ENCODE data around the gene SLC7A14. TPM values are rescaled to one million over a fixed set of nuclear protein-coding genes. Genes with fewer than 3 reads are reported as not detected.

Gene SLC7A14
- total RNA-seq, 2 experiments from 2014 or later = not detected

GRCh38 chr3:170418422-170419398, 167.2 kb downstream of the SLC7A14 start, which contains the start of gene CLDN11:
Gene CLDN11, plus strand, starts transcription at chr3:170418868. Its CDS starts 199 bp downstream, at chr3:170419067.
- Mint-ChIP-seq H3K27ac (no peak within 1 kb of the TSS), H3K4me1 (ENCODE audit: low read depth) (peaks cover 12% of the 10 kb centered on the region), H3K4me3 (peak within 1 kb of the TSS; percentile 85), H3K9me3 (no peaks in the 10 kb centered on the region), H3K36me3 (ENCODE audit: low read depth) (no peaks in the 10 kb centered on the region), H3K27me3 (peaks cover 65% of the 10 kb centered on the region)
- no peak for TF ChIP-seq CTCF (IDR thresholded peaks at IDR 0.05)
- ChIA-PET CTCF (no interaction called here), POLR2A (no interaction called here)
- H3K9me3 ChIP-seq (ENCODE audit: control insufficient read depth in 1 of 2, insufficient read depth in 1 of 2, low read length in 2 of 2) = no peaks in the 10 kb centered on the region
- intact Hi-C loops (cut with DNase I, micrococcal nuclease) = loop anchor here in 1 of 2 experiments (10.0 kb wide), 2 partner anchors 1356 to 1926 kb away; no protein-coding TSS in a partner anchor
- H3K4me3 ChIP-seq (ENCODE audit: low read length) = peak within 1 kb of the TSS; percentile 20
- no peak within 1 kb of the TSS for H3K27ac ChIP-seq (ENCODE audit: low read depth in 1 of 2, low read length in 2 of 2)
- peaks cover 26 to 30% of the 10 kb centered on the region in 2 experiments for H3K27me3 ChIP-seq (ENCODE audit: control insufficient read depth in 1 of 2, insufficient read depth in 2 of 2, low read length in 2 of 2)
- peaks cover 23% of the 10 kb centered on the region for H3K4me1 ChIP-seq (ENCODE audit: insufficient read depth, low read length)
- no peaks in the 10 kb centered on the region for H3K36me3 ChIP-seq (ENCODE audit: insufficient read depth, low read length)
- ATAC-seq (ENCODE audit: poor library complexity) (no peak), DNase-seq (no peak)

GRCh38 chr3:170417090-170417489, 168.8 kb downstream of the SLC7A14 start:
- H3K4me1 Mint-ChIP-seq (ENCODE audit: low read depth) = peaks cover 12% of the 10 kb centered on the region
- ChIA-PET CTCF (no interaction called here), POLR2A (no interaction called here)
- Histone ChIP-seq H3K36me3 (ENCODE audit: insufficient read depth, low read length) (no peaks in the 10 kb centered on the region), H3K4me3 (ENCODE audit: low read length) (no peak overlapping the region), H3K27me3 (ENCODE audit: control insufficient read depth in 1 of 2, insufficient read depth in 2 of 2, low read length in 2 of 2) (peaks cover 26 to 30% of the 10 kb centered on the region in 2 experiments), H3K9me3 (ENCODE audit: control insufficient read depth in 1 of 2, insufficient read depth in 1 of 2, low read length in 2 of 2) (no peaks in the 10 kb centered on the region), H3K27ac (ENCODE audit: low read depth in 1 of 2, low read length in 2 of 2) (no peak overlapping the region), H3K4me1 (ENCODE audit: insufficient read depth, low read length) (peaks cover 23% of the 10 kb centered on the region)
- TF ChIP-seq CTCF (IDR thresholded peaks at IDR 0.05) = no peak
- DNase-seq (no peak), ATAC-seq (ENCODE audit: poor library complexity) (no peak)
- intact Hi-C loops (cut with DNase I, micrococcal nuclease) = loop anchor here in 1 of 2 experiments (10.0 kb wide), 2 partner anchors 1358 to 1928 kb away; no protein-coding TSS in a partner anchor
- H3K27me3 Mint-ChIP-seq = peaks cover 65% of the 10 kb centered on the region
- no peaks in the 10 kb centered on the region for H3K36me3 Mint-ChIP-seq (ENCODE audit: low read depth)
- no peak overlapping the region for H3K27ac Mint-ChIP-seq
- no peaks in the 10 kb centered on the region for H3K9me3 Mint-ChIP-seq
- no peak overlapping the region for H3K4me3 Mint-ChIP-seq

GRCh38 chr3:170414202-170414663, 171.6 kb downstream of the SLC7A14 start:
- intact Hi-C loops (cut with DNase I, micrococcal nuclease) = loop anchor here (1.0 to 10.0 kb wide), 7 partner anchors 103 to 1931 kb away; no protein-coding TSS in a partner anchor
- no peaks in the 10 kb centered on the region for H3K9me3 ChIP-seq (ENCODE audit: control insufficient read depth in 1 of 2, insufficient read depth in 1 of 2, low read length in 2 of 2)
- Mint-ChIP-seq H3K36me3 (ENCODE audit: low read depth) (no peaks in the 10 kb centered on the region), H3K4me3 (no peak overlapping the region), H3K27me3 (peaks cover 40% of the 10 kb centered on the region), H3K4me1 (ENCODE audit: low read depth) (peaks cover 5% of the 10 kb centered on the region), H3K27ac (no peak overlapping the region), H3K9me3 (no peaks in the 10 kb centered on the region)
- peaks cover 10% of the 10 kb centered on the region for H3K4me1 ChIP-seq (ENCODE audit: insufficient read depth, low read length)
- ChIA-PET CTCF (interaction anchor here (0.7 to 2.9 kb wide), 16 partner anchors 10 to 1359 kb away, joined by 3 to 11 read pairs (median 3); no protein-coding TSS in a partner anchor), POLR2A (interaction anchor here (0.9 to 1.2 kb wide), 2 partner anchors 58 to 398 kb away, joined by 3 read pairs; no protein-coding TSS in a partner anchor)
- no peak overlapping the region for H3K4me3 ChIP-seq (ENCODE audit: low read length)
- peaks cover 13 to 14% of the 10 kb centered on the region in 2 experiments for H3K27me3 ChIP-seq (ENCODE audit: control insufficient read depth in 1 of 2, insufficient read depth in 2 of 2, low read length in 2 of 2)
- H3K36me3 ChIP-seq (ENCODE audit: insufficient read depth, low read length) = no peaks in the 10 kb centered on the region
- ATAC-seq (ENCODE audit: poor library complexity) (peak; percentile 78), DNase-seq (peak in 7 of 14 experiments; percentile 7 to 70 (median 45))
- TF ChIP-seq CTCF (IDR thresholded peaks at IDR 0.05) = peak; percentile 81
- no peak overlapping the region for H3K27ac ChIP-seq (ENCODE audit: low read depth in 1 of 2, low read length in 2 of 2)

Data from CD4-positive, alpha-beta T cell (primary cell).